SK-N-SH (cell line): ENCODE results near the gene RUFY4.

Experiments
- EP300 ChIP-seq, 2 experiments: IDR thresholded peaks; 2 replicates each; pipeline versions ENCODE4 v1.4.0 to v1.6.1; 2012; ENCODE audit warnings: borderline replicate concordance in 1 of 2, low read depth in 1 of 2, low read length in 1 of 2
- GATA2 ChIP-seq: sonication (generic); formaldehyde crosslinking; IDR thresholded peaks from 2 replicates; pipeline ENCODE4 v1.5.0; 2020; ENCODE audit warnings: mild to moderate bottlenecking, missing genetic modification reagents
- SMC3 ChIP-seq: IDR thresholded peaks from 2 replicates; pipeline ENCODE4 v1.6.1; 2012; ENCODE audit warnings: low read depth, low read length, improper control_type of control experiment
- TF ChIP-seq, protein P1 (sequence below): fragments of 200-600 bp; sonication (generic); IDR thresholded peaks from 2 replicates; pipeline ENCODE4 v1.6.1; 2017; ENCODE audit warnings: antibody characterized with exemption, mild to moderate bottlenecking, moderate library complexity
- TF ChIP-seq, protein P2 (sequence below): IDR thresholded peaks from 2 replicates; pipeline ENCODE4 v1.4.0; 2012; ENCODE audit warnings: low read depth
- TF ChIP-seq, protein P3 (sequence below): IDR thresholded peaks from 2 replicates; pipeline ENCODE4 v1.6.1; 2012; ENCODE audit warnings: mild to moderate bottlenecking, low read depth, low read length, moderate library complexity

DNA sequence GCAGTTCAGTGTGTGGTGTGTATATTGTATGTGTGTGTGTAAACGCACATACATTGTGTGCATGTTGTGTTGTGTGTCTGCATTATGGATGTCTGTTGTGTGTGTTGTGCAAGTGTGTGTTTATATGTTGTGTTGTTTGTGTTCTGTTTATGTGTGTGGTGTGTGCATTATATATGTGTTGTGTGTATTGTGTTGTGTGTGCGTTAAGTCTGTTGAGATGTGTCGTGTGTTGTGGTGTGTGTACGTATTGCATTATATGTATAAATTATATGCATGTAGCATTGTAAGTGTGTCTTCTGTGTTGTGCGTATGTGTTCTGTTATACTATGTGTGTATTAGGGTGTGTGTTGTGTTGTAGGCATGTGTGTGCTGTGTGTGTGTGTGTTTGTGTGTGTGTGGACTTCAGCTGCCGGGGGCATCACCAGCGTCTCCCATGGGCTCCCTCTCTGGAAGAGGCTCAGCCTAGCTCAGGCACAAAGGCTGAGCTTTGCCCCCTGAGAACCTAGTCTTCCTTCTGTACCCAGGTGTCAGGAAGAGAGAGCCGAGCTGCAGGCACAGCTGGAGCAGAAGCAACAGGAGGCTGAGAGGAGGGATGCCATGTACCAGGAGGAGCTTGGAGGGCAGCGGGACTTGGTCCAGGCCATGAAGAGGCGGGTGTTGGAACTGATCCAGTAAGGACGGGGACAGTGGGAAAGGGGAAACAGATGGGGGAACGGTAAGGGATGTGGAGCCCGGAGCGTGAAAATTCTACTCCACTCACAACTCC lies 13.7 kb downstream of the RUFY4 start:
- TF ChIP-seq, protein P1, sequence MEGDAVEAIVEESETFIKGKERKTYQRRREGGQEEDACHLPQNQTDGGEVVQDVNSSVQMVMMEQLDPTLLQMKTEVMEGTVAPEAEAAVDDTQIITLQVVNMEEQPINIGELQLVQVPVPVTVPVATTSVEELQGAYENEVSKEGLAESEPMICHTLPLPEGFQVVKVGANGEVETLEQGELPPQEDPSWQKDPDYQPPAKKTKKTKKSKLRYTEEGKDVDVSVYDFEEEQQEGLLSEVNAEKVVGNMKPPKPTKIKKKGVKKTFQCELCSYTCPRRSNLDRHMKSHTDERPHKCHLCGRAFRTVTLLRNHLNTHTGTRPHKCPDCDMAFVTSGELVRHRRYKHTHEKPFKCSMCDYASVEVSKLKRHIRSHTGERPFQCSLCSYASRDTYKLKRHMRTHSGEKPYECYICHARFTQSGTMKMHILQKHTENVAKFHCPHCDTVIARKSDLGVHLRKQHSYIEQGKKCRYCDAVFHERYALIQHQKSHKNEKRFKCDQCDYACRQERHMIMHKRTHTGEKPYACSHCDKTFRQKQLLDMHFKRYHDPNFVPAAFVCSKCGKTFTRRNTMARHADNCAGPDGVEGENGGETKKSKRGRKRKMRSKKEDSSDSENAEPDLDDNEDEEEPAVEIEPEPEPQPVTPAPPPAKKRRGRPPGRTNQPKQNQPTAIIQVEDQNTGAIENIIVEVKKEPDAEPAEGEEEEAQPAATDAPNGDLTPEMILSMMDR = no peak
- TF ChIP-seq GATA2 (CRISPR knock-in tag) (no peak), SMC3 (no peak), EP300 (IDR thresholded peaks at IDR 0.05; ENCODE audit: borderline replicate concordance in 1 of 2, low read depth in 1 of 2, low read length in 1 of 2) (no peak)
- TF ChIP-seq, protein P2, sequence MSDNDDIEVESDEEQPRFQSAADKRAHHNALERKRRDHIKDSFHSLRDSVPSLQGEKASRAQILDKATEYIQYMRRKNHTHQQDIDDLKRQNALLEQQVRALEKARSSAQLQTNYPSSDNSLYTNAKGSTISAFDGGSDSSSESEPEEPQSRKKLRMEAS = no peak
- TF ChIP-seq, protein P3, sequence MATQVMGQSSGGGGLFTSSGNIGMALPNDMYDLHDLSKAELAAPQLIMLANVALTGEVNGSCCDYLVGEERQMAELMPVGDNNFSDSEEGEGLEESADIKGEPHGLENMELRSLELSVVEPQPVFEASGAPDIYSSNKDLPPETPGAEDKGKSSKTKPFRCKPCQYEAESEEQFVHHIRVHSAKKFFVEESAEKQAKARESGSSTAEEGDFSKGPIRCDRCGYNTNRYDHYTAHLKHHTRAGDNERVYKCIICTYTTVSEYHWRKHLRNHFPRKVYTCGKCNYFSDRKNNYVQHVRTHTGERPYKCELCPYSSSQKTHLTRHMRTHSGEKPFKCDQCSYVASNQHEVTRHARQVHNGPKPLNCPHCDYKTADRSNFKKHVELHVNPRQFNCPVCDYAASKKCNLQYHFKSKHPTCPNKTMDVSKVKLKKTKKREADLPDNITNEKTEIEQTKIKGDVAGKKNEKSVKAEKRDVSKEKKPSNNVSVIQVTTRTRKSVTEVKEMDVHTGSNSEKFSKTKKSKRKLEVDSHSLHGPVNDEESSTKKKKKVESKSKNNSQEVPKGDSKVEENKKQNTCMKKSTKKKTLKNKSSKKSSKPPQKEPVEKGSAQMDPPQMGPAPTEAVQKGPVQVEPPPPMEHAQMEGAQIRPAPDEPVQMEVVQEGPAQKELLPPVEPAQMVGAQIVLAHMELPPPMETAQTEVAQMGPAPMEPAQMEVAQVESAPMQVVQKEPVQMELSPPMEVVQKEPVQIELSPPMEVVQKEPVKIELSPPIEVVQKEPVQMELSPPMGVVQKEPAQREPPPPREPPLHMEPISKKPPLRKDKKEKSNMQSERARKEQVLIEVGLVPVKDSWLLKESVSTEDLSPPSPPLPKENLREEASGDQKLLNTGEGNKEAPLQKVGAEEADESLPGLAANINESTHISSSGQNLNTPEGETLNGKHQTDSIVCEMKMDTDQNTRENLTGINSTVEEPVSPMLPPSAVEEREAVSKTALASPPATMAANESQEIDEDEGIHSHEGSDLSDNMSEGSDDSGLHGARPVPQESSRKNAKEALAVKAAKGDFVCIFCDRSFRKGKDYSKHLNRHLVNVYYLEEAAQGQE = no peak
